ENCODE results near the gene CMAS.

- TF ChIP-seq CTCF (IDR thresholded peaks at IDR 0.05; ENCODE audit: low read depth, low read length, missing input control): no peak
- TF ChIP-seq YY1 (IDR thresholded peaks at IDR 0.05): no peak
- no peak for TF ChIP-seq MAX (IDR thresholded peaks at IDR 0.05)
- no peak for TF ChIP-seq EGR1 (IDR thresholded peaks at IDR 0.05; ENCODE audit: low read depth in 2 of 2)
Measured at GRCh38 chr12:22014041-22014782, 31.8 kb upstream of the CMAS start.

All from liver (tissue), 3 donors.